Smooth muscle cell (in vitro differentiated cells): Measurements from ENCODE around the gene KCTD3. TPM values are rescaled to one million over a fixed set of nuclear protein-coding genes. Genes with fewer than 3 reads are reported as not detected.

Experiments
- DNase-seq: peaks from one replicate; lab custom pipeline; 2025; ENCODE audit not compliant: unreplicated experiment; lab: John Stamatoyannopoulos, UW
- H2AFZ ChIP-seq: fragments of 200-600 bp; sonication (generic); 2 replicates; pipeline ENCODE4 v1.6.0; 2016; ENCODE audit warnings: antibody characterized with exemption, low read depth, mild to moderate bottlenecking
- H3F3A ChIP-seq: fragments of 200-600 bp; sonication (generic); 2 replicates; pipeline ENCODE4 v1.6.0; 2017; ENCODE audit warnings: antibody characterized with exemption, low read depth
- H3K27ac ChIP-seq: fragments of 200-600 bp; sonication (generic); 2 replicates; pipeline ENCODE4 v1.5.1; 2016; ENCODE audit warnings: low read depth, mild to moderate bottlenecking
- H3K27me3 ChIP-seq: fragments of 200-600 bp; sonication (generic); 2 replicates; pipeline ENCODE4 v1.6.1; 2016; ENCODE audit warnings: low read depth, mild to moderate bottlenecking
- H3K36me3 ChIP-seq: fragments of 200-600 bp; sonication (generic); 2 replicates; pipeline ENCODE4 v1.5.1; 2016; ENCODE audit warnings: low read depth
- H3K4me1 ChIP-seq: fragments of 200-600 bp; sonication (generic); 2 replicates; pipeline ENCODE4 v1.5.1; 2016; ENCODE audit warnings: low read depth
- H3K4me2 ChIP-seq: fragments of 200-600 bp; sonication (generic); 2 replicates; pipeline ENCODE4 v1.6.0; 2016; ENCODE audit warnings: mild to moderate bottlenecking
- H3K4me3 ChIP-seq: fragments of 200-600 bp; sonication (generic); 2 replicates; pipeline ENCODE4 v1.5.1; 2016; ENCODE audit warnings: mild to moderate bottlenecking
- H3K79me2 ChIP-seq: fragments of 200-600 bp; sonication (generic); 2 replicates; pipeline ENCODE4 v1.6.0; 2016; ENCODE audit warnings: low read depth, mild to moderate bottlenecking
- H3K9ac ChIP-seq: fragments of 200-600 bp; sonication (generic); 2 replicates; pipeline ENCODE4 v1.6.0; 2016; ENCODE audit warnings: low read depth
- H3K9me3 ChIP-seq: fragments of 200-600 bp; sonication (generic); replicated peaks from 2 replicates; pipeline ENCODE4 v1.5.1; 2016; ENCODE audit warnings: low read depth
- H4K20me1 ChIP-seq: fragments of 200-600 bp; sonication (generic); 2 replicates; pipeline ENCODE4 v1.6.0; 2016; ENCODE audit warnings: low read depth
- WGBS: methylation state at CpG from one replicate; pipeline ENCODE4 v1.1.7; 2016; ENCODE audit warnings: low lambda C conversion rate; 5-methylcytosine and 5-hydroxymethylcytosine counted together
- polyA plus RNA-seq: library from polyadenylated mRNA; unstranded; fragments of >200 nt; fragmentation: Nextera tagmentation; extraction: Ambion mirVana; gene quantifications from 2 replicates; pipeline ENCODE4 v1.2.1, GENCODE V29; 2016
- total RNA-seq: library from RNA; depleted of rRNA; stranded (reverse); fragments of >200 nt; gene quantifications from 2 replicates; pipeline ENCODE4 v1.2.3, GENCODE V29; 2014
- TF ChIP-seq, protein P1 (sequence below): fragments of 200-600 bp; sonication (generic); IDR thresholded peaks from 2 replicates; pipeline ENCODE4 v1.5.1; 2017; ENCODE audit warnings: borderline replicate concordance, mild to moderate bottlenecking, antibody characterized with exemption; ENCODE audit not compliant: insufficient read depth, poor library complexity, severe bottlenecking

KCTD3 gene
- total and polyA plus RNA-seq, 2 experiments from 2014 or later, result 15.7 to 33.3 TPM

DNA sequence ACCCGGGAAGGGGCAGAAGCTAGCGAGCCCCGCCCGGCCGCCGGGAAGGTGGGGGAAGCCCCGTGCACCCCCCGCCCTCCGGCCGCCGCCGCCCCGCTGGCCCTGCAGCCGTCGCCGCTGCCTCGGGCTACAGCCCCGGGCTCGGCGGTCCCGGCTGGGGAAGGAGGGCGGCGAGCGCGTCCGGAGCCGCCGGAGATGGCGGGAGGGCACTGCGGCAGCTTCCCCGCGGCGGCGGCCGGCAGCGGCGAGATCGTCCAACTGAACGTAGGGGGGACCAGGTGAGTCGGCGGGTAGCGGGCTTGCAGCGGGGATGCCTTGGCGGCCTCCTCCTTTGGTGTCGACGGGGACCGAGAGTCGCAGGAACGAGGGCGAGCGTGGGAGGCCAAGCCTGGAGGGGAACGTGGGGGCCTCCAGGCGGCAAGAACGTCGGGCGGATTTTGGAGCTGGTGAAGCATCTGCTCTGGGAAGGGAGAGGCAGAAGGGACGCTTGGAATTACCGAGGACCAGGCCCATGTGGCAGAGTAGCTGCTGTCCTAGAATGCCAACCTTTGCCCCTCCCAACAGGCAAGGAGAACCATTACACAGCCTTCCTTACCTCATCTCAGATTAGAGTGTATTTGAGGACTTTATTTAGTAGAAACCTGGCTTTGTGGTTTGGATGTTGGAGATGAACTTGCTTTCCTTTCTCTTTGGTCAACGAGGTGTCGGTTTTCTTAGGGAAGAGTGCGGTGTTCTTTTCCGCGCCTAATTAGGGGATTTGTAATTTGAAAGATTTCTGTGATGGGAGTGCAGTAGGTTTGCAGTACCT, 591 bp downstream of the KCTD3 start:
- peaks cover 20% of the 10 kb centered on the region for H3K4me1 ChIP-seq
- peak overlapping the region; percentile 79 for H3K9ac ChIP-seq
- peak; percentile 55 for DNase-seq
- H3K27me3 ChIP-seq, result no peaks in the 10 kb centered on the region
- WGBS, result under 1% methylated on average over 55 of the region's 63 CpGs
- peaks cover 42% of the 10 kb centered on the region for H3K79me2 ChIP-seq
- H3F3A ChIP-seq, result peaks cover 6% of the 10 kb centered on the region
- H3K4me2 ChIP-seq, result peak overlapping the region; percentile 93
- H2AFZ ChIP-seq, result peak overlapping the region; percentile 94
- peak overlapping the region; percentile 77 for H3K27ac ChIP-seq
- H3K9me3 ChIP-seq, result no peaks in the 10 kb centered on the region
- peak overlapping the region; percentile 73 for H3K4me3 ChIP-seq
- no peaks in the 10 kb centered on the region for H3K36me3 ChIP-seq
- TF ChIP-seq, protein P1, sequence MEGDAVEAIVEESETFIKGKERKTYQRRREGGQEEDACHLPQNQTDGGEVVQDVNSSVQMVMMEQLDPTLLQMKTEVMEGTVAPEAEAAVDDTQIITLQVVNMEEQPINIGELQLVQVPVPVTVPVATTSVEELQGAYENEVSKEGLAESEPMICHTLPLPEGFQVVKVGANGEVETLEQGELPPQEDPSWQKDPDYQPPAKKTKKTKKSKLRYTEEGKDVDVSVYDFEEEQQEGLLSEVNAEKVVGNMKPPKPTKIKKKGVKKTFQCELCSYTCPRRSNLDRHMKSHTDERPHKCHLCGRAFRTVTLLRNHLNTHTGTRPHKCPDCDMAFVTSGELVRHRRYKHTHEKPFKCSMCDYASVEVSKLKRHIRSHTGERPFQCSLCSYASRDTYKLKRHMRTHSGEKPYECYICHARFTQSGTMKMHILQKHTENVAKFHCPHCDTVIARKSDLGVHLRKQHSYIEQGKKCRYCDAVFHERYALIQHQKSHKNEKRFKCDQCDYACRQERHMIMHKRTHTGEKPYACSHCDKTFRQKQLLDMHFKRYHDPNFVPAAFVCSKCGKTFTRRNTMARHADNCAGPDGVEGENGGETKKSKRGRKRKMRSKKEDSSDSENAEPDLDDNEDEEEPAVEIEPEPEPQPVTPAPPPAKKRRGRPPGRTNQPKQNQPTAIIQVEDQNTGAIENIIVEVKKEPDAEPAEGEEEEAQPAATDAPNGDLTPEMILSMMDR, result no peak
- H4K20me1 ChIP-seq, result peaks cover 41% of the 10 kb centered on the region

DNA sequence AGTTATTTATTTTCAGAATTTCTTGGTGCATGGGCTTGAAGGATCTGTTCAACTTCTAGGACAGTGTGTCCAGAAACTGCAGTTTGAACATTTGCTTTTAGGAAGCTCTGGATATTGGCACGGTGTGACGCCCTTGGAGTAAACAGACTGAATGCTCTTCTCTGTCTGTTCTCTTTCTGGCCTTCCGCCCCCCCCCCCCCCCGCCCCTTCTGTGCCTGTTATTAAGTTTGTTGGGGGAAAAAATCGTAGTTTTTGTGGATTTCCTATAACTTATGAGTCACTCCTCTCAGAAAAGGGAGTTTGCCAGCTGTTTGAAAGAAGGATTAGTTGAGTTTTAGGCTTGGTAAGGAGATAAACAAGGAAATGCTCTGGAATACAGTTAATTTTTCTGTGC, 1.2 kb downstream of the KCTD3 start:
- peaks cover 20% of the 10 kb centered on the region for H3K4me1 ChIP-seq
- H3K27ac ChIP-seq, result peak overlapping the region; percentile 77
- DNase-seq, result peak; percentile 9
- no peaks in the 10 kb centered on the region for H3K27me3 ChIP-seq
- peak overlapping the region; percentile 94 for H2AFZ ChIP-seq
- H3K79me2 ChIP-seq, result peaks cover 48% of the 10 kb centered on the region
- no peaks in the 10 kb centered on the region for H3K36me3 ChIP-seq
- H3F3A ChIP-seq, result peaks cover 6% of the 10 kb centered on the region
- no peaks in the 10 kb centered on the region for H3K9me3 ChIP-seq
- TF ChIP-seq, protein P1, result no peak
- H3K9ac ChIP-seq, result peak overlapping the region; percentile 79
- H4K20me1 ChIP-seq, result peaks cover 47% of the 10 kb centered on the region
- WGBS, result 0% methylated on average over 5 of the region's 5 CpGs
- peak overlapping the region; percentile 73 for H3K4me3 ChIP-seq
- peak overlapping the region; percentile 93 for H3K4me2 ChIP-seq

DNA sequence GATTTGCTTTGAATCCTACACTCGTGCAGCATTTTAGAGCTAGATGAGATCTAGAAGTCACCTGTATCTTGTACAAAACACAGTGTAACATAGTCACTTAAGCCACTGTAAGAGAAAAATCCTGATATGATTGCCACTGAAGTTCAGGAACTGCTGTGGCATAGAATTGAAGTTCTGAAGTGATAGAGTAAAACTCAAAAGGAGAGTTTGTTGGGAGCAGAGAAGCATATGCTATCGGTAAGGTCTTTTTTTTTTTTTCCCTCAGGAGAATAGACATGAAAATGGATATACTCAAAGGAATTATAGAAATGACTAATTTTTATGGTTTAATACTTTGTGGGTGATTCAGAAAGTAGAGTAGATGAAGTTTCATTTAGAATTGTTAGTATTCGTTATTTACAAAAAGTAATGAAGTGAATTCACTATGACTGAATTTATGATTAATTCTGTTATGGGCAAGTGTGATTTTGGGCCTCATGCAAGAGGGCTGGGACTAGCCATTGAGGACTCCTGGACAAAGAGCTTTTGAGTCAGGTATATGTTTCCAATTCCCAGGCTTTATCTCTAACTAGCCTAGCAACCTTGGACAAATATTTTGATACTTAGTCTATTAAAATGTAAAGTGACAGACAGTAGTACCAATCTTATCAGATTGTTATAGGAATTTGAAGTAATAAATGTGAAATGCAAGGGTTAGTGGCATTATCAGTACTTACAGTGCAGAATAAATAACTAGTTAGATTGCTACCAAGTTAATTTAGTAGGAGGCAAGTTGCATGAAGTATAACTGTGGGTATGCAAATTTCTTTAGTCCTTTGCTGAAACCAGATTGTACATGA, 3.1 kb downstream of the KCTD3 start:
- peaks cover 64% of the 10 kb centered on the region for H3K79me2 ChIP-seq
- TF ChIP-seq, protein P1, result no peak
- peaks cover 60% of the 10 kb centered on the region for H4K20me1 ChIP-seq
- peak overlapping the region; percentile 13 for H3K27ac ChIP-seq
- 85% methylated on average over 3 of the region's 3 CpGs for WGBS
- no peaks in the 10 kb centered on the region for H3K27me3 ChIP-seq
- peaks cover 20% of the 10 kb centered on the region for H3K4me1 ChIP-seq
- H3F3A ChIP-seq, result peaks cover 6% of the 10 kb centered on the region
- H3K9me3 ChIP-seq, result no peaks in the 10 kb centered on the region
- no peak for DNase-seq
- H2AFZ ChIP-seq, result no peak overlapping the region
- H3K36me3 ChIP-seq, result no peaks in the 10 kb centered on the region
- peak overlapping the region; percentile 93 for H3K4me2 ChIP-seq
- H3K4me3 ChIP-seq, result peak overlapping the region; percentile 73
- H3K9ac ChIP-seq, result no peak overlapping the region
